Uterus (tissue), 2 donors: ENCODE results near the gene DDX23.

Experiments used
- POLR2A ChIP-seq, 2 donors: fragments of 450-650 bp; IDR thresholded peaks; one replicate each; pipeline ENCODE4 v1.6.1; 2016; ENCODE audit warnings: antibody characterized with exemption in 2 of 2, mild to moderate bottlenecking in 1 of 2, moderate library complexity in 1 of 2
- TF ChIP-seq, protein P1 (sequence below), 4 experiments: fragments of 200-600 bp in 2 of 4; fragments of 450-650 bp in 2 of 4; sonication (generic) in 2 of 4; IDR thresholded peaks; one replicate each; pipeline ENCODE4 v1.5.1; 2016 to 2019; ENCODE audit warnings: antibody characterized with exemption in 4 of 4, mild to moderate bottlenecking in 2 of 4, moderate library complexity in 1 of 4

- TF ChIP-seq, protein P1, sequence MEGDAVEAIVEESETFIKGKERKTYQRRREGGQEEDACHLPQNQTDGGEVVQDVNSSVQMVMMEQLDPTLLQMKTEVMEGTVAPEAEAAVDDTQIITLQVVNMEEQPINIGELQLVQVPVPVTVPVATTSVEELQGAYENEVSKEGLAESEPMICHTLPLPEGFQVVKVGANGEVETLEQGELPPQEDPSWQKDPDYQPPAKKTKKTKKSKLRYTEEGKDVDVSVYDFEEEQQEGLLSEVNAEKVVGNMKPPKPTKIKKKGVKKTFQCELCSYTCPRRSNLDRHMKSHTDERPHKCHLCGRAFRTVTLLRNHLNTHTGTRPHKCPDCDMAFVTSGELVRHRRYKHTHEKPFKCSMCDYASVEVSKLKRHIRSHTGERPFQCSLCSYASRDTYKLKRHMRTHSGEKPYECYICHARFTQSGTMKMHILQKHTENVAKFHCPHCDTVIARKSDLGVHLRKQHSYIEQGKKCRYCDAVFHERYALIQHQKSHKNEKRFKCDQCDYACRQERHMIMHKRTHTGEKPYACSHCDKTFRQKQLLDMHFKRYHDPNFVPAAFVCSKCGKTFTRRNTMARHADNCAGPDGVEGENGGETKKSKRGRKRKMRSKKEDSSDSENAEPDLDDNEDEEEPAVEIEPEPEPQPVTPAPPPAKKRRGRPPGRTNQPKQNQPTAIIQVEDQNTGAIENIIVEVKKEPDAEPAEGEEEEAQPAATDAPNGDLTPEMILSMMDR (IDR thresholded peaks at IDR 0.05), result no peak
- no peak for TF ChIP-seq POLR2A (IDR thresholded peaks at IDR 0.05)
Measured at GRCh38 chr12:48868451-48868850, 16.5 kb upstream of the DDX23 start.
